CD4-positive, CD25-positive, alpha-beta regulatory T cell (primary cell): Measurements from ENCODE around the gene DDX27. TPM values are rescaled to one million over a fixed set of nuclear protein-coding genes. Genes with fewer than 3 reads are reported as not detected.
"Not testable (repeated sequence)": the region's sequence is repeated elsewhere in the genome, so short reads cannot be mapped to it uniquely, and the experiment has no call there.

Source experiments
- ATAC-seq, 2 donors: fragments of 150-1000 bp; cut with Tn5 transposase; one replicate each; pipeline ENCODE4 v1.10.0; 2021; ENCODE audit warnings: low read depth in 2 of 2, moderate number of reproducible peaks in 2 of 2, moderate library complexity in 1 of 2
- DNase-seq, 3 donors: peaks; one replicate each; pipeline versions ENCODE4 v3.0.0 to v3.0.0-alpha.2; 2012 to 2022; ENCODE audit warnings: mixed read lengths in 1 of 3
- H3K27ac ChIP-seq: one replicate; pipeline ENCODE4 v1.7.0; 2013; ENCODE audit warnings: mild to moderate bottlenecking, low read length; ENCODE audit not compliant: insufficient read depth, poor library complexity, severe bottlenecking
- H3K27me3 ChIP-seq: one replicate; pipeline ENCODE4 v1.7.0; 2013; ENCODE audit warnings: low read length; ENCODE audit not compliant: control insufficient read depth, insufficient read depth
- H3K36me3 ChIP-seq: one replicate; pipeline ENCODE4 v1.7.0; 2013; ENCODE audit warnings: mild to moderate bottlenecking, low read length, moderate library complexity; ENCODE audit not compliant: control insufficient read depth, insufficient read depth
- H3K4me1 ChIP-seq: 2 replicates; pipeline ENCODE4 v1.7.0; 2013; ENCODE audit warnings: mild to moderate bottlenecking, low read length; ENCODE audit not compliant: insufficient read depth, control insufficient read depth, poor library complexity, severe bottlenecking
- H3K4me3 ChIP-seq: one replicate; pipeline ENCODE4 v1.7.0; 2013; ENCODE audit warnings: low read depth, mild to moderate bottlenecking, low read length, moderate library complexity
- H3K9me3 ChIP-seq, 2 experiments: 1 replicate in 1 of 2; 2 replicates in 1 of 2; pipeline ENCODE4 v1.7.0; 2013; ENCODE audit warnings: low read length in 2 of 2, mild to moderate bottlenecking in 1 of 2, moderate library complexity in 1 of 2; ENCODE audit not compliant: control insufficient read depth in 2 of 2
- H3K27ac Mint-ChIP-seq, 3 donors: one replicate each; pipeline ENCODE4 v1.8.0; 2020 to 2022; ENCODE audit warnings: mild to moderate bottlenecking in 3 of 3, mixed read lengths in 3 of 3, moderate library complexity in 2 of 3
- H3K27me3 Mint-ChIP-seq: one replicate; pipeline ENCODE4 v1.8.0; 2022; ENCODE audit warnings: mild to moderate bottlenecking, mixed read lengths
- H3K36me3 Mint-ChIP-seq: one replicate; pipeline ENCODE4 v1.8.0; 2020; ENCODE audit warnings: mixed read lengths
- H3K4me1 Mint-ChIP-seq, 4 donors: one replicate each; pipeline ENCODE4 v1.8.0; 2020 to 2022; ENCODE audit warnings: mixed read lengths in 4 of 4, mild to moderate bottlenecking in 1 of 4
- H3K4me3 Mint-ChIP-seq, 4 donors: one replicate each; pipeline ENCODE4 v1.8.0; 2020 to 2022; ENCODE audit warnings: mild to moderate bottlenecking in 4 of 4, mixed read lengths in 4 of 4, moderate library complexity in 3 of 4
- H3K9me3 Mint-ChIP-seq, 7 donors: one replicate each; pipeline ENCODE4 v1.8.0; 2020 to 2022; ENCODE audit warnings: mixed read lengths in 7 of 7, mild to moderate bottlenecking in 3 of 7, moderate library complexity in 2 of 7
- polyA plus RNA-seq, 4 donors: library from polyadenylated mRNA; unstranded; fragments of 300-500 nt; fragmentation: Illumina TruSeq; gene quantifications; one replicate each; pipeline ENCODE4 v1.2.3, GENCODE V29; 2021
- total RNA-seq: library from RNA; stranded (reverse); gene quantifications from one replicate; pipeline ENCODE4 v1.2.3, GENCODE V29; 2022

DDX27 gene
- total and polyA plus RNA-seq, 5 donors from 2014 or later = 24.4 to 105 (median 35.2) TPM

DNA sequence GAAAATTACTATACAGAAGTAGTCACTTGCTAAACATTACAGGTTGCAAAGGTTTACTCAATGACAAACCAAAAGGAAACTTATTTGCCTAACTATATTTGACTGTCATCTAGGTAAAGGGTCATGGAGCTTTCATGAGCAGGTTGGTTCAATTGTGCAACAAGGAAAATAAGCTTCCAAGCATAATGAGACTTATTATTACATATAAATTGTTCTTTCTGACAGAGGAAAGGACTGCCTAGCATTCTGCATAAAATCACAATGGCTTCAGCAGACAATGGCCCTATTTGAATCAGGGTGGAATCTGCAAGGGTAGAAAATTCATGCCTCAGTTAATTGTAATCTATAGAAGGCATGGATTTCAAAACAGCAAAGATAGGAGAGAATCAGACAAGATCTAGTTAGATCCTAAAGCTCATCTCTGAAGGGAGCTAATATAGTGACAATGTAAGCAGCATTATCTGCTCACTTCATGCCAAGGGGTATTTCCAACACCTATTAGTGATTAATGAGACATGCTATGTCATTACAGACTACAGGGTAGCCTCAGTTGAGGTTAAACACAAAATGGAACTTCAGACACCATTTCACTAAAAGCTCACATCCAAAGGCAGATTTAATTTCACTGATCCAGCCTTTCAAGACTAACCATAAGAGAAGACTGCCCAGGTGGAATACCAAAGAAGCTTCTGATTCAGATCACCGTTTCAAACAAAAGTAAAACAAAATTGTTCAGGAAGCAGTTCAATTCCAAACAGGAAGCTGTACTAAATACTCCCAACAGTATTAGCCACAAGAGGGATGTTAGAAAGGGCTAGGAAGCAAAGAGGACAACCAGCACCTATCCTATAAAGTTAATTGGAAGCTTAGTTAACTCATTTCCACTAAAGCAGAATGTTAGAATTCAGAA lies 39.6 kb upstream of the DDX27 start:
- H3K4me1 Mint-ChIP-seq = peaks cover 26 to 68% (median 44%) of the 10 kb centered on the region in 4 donors
- Histone ChIP-seq H3K4me1 (peaks cover 48% of the 10 kb centered on the region), H3K36me3 (peaks cover 6% of the 10 kb centered on the region), H3K27ac (no peak overlapping the region), H3K4me3 (peak overlapping the region; percentile 21), H3K27me3 (no peaks in the 10 kb centered on the region), H3K9me3 (no peaks in the 10 kb centered on the region)
- peak overlapping the region; percentile 44 to 83 (median 82) for H3K27ac Mint-ChIP-seq
- H3K36me3 Mint-ChIP-seq = peaks cover 5% of the 10 kb centered on the region
- ATAC-seq (peak; percentile 44 to 45), DNase-seq (no peak)
- H3K4me3 Mint-ChIP-seq = peak overlapping the region; percentile 17 to 66 (median 41)
- H3K27me3 Mint-ChIP-seq = no peaks in the 10 kb centered on the region
- H3K9me3 Mint-ChIP-seq = no peaks in the 10 kb centered on the region

DNA sequence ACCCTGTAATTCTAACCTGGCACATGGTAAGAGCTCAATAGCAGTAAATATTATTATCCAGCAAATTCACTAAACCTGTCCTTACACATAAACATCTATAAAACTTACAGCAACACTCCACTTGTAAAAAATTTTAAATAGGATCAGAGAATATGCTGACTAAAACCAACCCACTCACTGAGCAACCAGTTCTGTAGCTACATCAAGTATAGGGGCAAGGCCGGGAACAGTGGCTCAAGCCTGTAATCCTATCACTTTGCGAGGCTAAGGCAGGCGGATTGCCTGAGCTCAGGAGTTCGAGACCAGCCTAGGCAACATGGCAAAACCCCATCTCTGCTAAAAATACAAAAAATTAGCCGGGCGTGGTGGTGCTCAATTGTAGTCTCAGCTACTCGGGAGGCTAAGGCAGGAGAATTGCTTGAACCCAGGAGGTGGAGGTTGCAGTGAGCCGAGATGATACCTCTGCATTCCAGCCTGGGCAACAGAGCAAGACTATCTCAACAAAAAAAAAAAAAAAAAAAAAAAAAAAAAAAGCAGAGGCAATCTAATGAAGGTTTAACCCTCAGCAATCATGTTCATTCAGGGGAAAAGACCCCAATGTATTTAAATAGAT lies 37.8 kb upstream of the DDX27 start:
- ATAC-seq = no peak
- H3K27ac Mint-ChIP-seq = peak overlapping the region in 1 of 3 donors; percentile 83
- no peaks in the 10 kb centered on the region for H3K27me3 Mint-ChIP-seq
- no peaks in the 10 kb centered on the region for H3K9me3 ChIP-seq
- peaks cover 36 to 84% (median 55%) of the 10 kb centered on the region in 4 donors for H3K4me1 Mint-ChIP-seq
- H3K4me3 Mint-ChIP-seq = peak overlapping the region; percentile 4 to 80 (median 26)
- no peak overlapping the region for H3K4me3 ChIP-seq
- peaks cover 12% of the 10 kb centered on the region for H3K36me3 Mint-ChIP-seq
- no peaks in the 10 kb centered on the region for H3K9me3 Mint-ChIP-seq
- peaks cover 62% of the 10 kb centered on the region for H3K4me1 ChIP-seq
- DNase-seq = no peak
- peaks cover under 1% of the 10 kb centered on the region for H3K36me3 ChIP-seq
- no peaks in the 10 kb centered on the region for H3K27me3 ChIP-seq
- H3K27ac ChIP-seq = peak overlapping the region; percentile 6

DNA sequence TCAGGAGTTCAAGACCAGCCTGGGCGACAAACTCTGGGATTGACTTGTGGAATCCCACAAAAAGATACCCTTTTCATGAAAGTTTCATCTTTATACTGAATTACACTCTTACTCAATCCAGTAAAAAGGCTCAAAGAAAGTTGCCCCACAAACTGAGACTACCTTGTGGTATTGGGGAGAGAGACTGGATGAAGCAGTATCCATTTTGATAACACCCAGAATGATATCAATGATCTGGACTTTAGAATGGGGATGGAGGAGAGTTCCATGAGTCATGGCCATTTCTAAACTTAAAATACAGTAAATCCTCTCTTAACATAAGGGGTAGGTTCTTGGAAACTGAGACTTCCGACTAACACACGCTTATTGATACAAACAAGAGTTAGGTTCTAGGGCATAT lies 35.8 kb upstream of the DDX27 start:
- peak overlapping the region in 2 of 3 donors; percentile 44 to 45 for H3K27ac Mint-ChIP-seq
- peak overlapping the region; percentile 5 for H3K4me3 ChIP-seq
- no peak for ATAC-seq

DNA sequence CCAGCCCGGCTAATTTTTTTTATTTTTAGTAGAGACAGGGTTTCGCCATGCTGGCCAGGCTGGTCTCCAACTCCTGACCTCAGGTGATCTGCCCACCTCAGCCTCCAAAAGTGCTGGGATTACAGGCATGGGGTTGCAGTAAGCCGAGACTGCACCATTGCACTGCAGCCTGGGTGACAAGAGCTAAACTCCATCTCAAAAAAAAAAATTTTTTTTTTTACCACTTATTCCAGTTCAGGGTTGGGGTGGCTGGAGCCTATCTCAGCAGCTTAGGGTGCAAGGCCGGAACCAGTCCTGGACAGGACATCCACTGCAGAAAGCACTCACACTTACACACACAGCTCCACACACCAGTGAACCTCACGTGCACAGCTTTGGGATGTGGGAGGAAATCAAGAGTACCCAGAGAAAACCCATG lies 35.1 kb upstream of the DDX27 start:
- Mint-ChIP-seq H3K4me3 (peak overlapping the region in 3 of 4 donors; percentile 36 to 58 (median 54)), H3K4me1 (peaks cover 36 to 82% (median 62%) of the 10 kb centered on the region in 4 donors), H3K36me3 (peaks cover 15% of the 10 kb centered on the region), H3K27ac (peak overlapping the region in 1 of 3 donors; percentile 93)
- H3K36me3 ChIP-seq, H3K9me3 ChIP-seq, H3K27ac ChIP-seq, H3K27me3 Mint-ChIP-seq, H3K27me3 ChIP-seq, DNase-seq, ATAC-seq, H3K9me3 Mint-ChIP-seq: not testable (repeated sequence)
- Histone ChIP-seq H3K4me3 (peak overlapping the region; percentile 37), H3K4me1 (peaks cover 70% of the 10 kb centered on the region)

More for the DNA sequence above, 35.8 kb upstream of the DDX27 start:
- Histone ChIP-seq H3K9me3 (no peaks in the 10 kb centered on the region), H3K36me3 (no peaks in the 10 kb centered on the region), H3K27me3 (no peaks in the 10 kb centered on the region), H3K4me1 (peaks cover 70% of the 10 kb centered on the region), H3K27ac (no peak overlapping the region)
- Mint-ChIP-seq H3K4me3 (peak overlapping the region; percentile 3 to 80 (median 69)), H3K36me3 (peaks cover 15% of the 10 kb centered on the region), H3K9me3 (no peaks in the 10 kb centered on the region), H3K27me3 (no peaks in the 10 kb centered on the region), H3K4me1 (peaks cover 36 to 80% (median 60%) of the 10 kb centered on the region in 4 donors)
- no peak for DNase-seq

DNA sequence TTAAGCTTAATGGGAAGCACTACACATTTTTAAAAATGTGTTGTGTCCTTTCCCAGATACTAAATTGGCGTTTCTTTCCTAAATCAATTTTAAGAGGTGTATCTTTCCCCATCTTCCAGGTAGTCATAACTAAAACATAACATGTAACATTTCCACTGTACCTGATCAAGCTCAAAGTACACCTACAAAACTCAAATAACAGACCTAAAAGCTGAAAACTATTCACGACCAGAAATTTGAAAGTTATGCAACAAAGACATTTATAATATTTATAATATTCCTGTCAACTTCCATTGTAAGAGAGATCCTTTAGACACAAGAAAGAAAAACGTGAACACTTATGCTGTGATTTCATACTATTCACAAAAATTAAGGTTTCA lies 34.5 kb upstream of the DDX27 start:
- Histone ChIP-seq H3K4me3 (no peak overlapping the region), H3K4me1 (peaks cover 67% of the 10 kb centered on the region), H3K36me3 (no peaks in the 10 kb centered on the region), H3K9me3 (no peaks in the 10 kb centered on the region), H3K27me3 (no peaks in the 10 kb centered on the region), H3K27ac (no peak overlapping the region)
- ATAC-seq (no peak), DNase-seq (no peak)
- Mint-ChIP-seq H3K4me3 (peak overlapping the region in 3 of 4 donors; percentile 73 to 93 (median 85)), H3K9me3 (no peaks in the 10 kb centered on the region), H3K27ac (peak overlapping the region in 1 of 3 donors; percentile 81), H3K4me1 (peaks cover 33 to 76% (median 58%) of the 10 kb centered on the region in 4 donors), H3K36me3 (peaks cover 15% of the 10 kb centered on the region), H3K27me3 (peaks cover 1% of the 10 kb centered on the region)

DNA sequence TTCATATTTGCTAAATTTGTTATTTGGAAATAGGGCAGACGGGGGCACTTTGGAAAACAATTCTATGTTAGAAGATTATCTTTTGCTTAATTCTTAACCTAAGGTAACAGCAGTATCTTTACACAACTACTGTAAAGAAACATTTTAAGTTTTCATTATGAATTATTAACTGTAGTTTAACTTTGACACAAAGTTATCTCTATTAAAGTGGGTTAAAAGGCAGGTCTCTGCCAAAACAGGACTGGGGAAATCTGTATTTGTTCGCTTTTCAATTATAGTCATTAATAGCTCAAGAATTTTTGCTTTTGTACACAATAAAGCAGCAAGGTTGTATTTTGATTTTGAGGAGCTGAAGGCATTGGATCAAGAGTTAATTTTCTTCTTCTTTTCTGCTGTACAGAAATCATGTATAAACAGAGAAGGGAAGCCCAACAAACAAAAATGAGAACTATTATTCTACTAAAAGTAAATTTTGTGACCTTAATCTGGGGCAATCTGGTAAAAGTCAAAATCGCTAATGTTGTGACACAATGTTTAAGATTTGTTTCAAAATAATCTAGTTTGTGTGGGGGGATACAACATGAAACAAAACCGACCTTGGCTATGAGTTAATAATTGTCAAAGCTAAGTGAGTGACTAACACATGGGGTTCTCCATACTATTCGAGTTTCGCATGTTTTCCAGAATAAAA lies 34.0 kb upstream of the DDX27 start:
- Histone ChIP-seq H3K27me3 (no peaks in the 10 kb centered on the region), H3K4me3 (peak overlapping the region; percentile 31), H3K27ac (no peak overlapping the region), H3K36me3 (no peaks in the 10 kb centered on the region), H3K9me3 (no peaks in the 10 kb centered on the region), H3K4me1 (peaks cover 62% of the 10 kb centered on the region)
- Mint-ChIP-seq H3K4me1 (peaks cover 35 to 71% (median 54%) of the 10 kb centered on the region in 4 donors), H3K36me3 (peaks cover 15% of the 10 kb centered on the region), H3K9me3 (no peaks in the 10 kb centered on the region), H3K27ac (peak overlapping the region in 2 of 3 donors; percentile 34 to 81), H3K27me3 (peaks cover 7% of the 10 kb centered on the region), H3K4me3 (peak overlapping the region; percentile 73 to 93 (median 88))
- DNase-seq (no peak), ATAC-seq (no peak)

DNA sequence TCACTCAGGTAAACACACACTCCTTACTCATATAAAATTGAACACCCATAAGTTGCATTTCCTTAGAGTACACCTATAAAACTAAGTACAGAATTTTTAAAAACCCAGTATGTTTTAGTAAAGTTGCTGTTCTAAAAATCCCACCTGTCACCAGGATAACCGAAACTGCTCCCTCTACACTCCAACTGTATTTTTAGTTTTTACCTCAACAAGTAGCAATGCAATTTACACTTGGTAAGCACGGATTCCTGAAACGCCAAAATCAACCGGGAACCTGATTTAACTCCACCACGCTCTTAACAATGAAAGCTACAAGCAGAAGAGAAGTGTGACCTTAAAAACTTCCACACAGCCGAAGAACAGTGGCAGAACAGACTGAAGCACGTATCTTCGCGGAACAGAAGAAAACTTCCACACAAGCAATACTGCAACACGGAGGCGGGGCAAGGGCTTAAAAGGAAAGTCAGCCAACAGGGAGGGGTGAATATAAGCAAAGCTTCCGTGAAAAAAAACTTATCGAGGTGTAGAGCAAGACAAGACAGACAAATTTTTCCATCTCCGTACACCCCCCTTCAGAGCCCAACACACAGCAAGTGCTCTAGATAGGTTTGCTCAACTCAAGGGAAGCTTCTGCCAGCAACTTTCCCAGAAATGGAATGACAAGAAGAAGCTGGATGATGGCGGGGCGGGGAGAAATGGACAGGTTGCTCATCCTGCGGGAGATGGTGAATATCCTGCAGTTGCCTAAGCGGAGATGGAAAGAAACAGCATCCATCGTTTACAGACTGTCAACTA lies 32.5 kb upstream of the DDX27 start:
- no peaks in the 10 kb centered on the region for H3K27me3 ChIP-seq
- no peaks in the 10 kb centered on the region for H3K9me3 ChIP-seq
- DNase-seq = peak; percentile 46 to 86 (median 64)
- H3K36me3 ChIP-seq = no peaks in the 10 kb centered on the region
- peak overlapping the region; percentile 97 for H3K4me3 ChIP-seq
- Mint-ChIP-seq H3K27ac (peak overlapping the region; percentile 90 to 96 (median 94)), H3K36me3 (peaks cover 15% of the 10 kb centered on the region), H3K4me1 (peaks cover 27 to 56% (median 43%) of the 10 kb centered on the region in 4 donors), H3K9me3 (no peaks in the 10 kb centered on the region), H3K4me3 (peak overlapping the region; percentile 88 to 94 (median 92)), H3K27me3 (peaks cover 8% of the 10 kb centered on the region)
- ATAC-seq = peak in 1 of 2 donors; percentile 4
- H3K27ac ChIP-seq = peak overlapping the region; percentile 85
- peaks cover 47% of the 10 kb centered on the region for H3K4me1 ChIP-seq
